HG02884 (cell line): ENCODE data around the gene FCHSD2.
"Not testable (repeated sequence)": the region's sequence is repeated elsewhere in the genome, so short reads cannot be mapped to it uniquely, and the experiment has no call there.

Experiments used
- ATAC-seq: cut with Tn5 transposase; IDR thresholded peaks from one replicate; pipeline ENCODE4 v1.9.1; 2021; ENCODE audit warnings: mild to moderate bottlenecking, moderate library complexity; ENCODE audit not compliant: unreplicated experiment

FCHSD2 gene

DNA sequence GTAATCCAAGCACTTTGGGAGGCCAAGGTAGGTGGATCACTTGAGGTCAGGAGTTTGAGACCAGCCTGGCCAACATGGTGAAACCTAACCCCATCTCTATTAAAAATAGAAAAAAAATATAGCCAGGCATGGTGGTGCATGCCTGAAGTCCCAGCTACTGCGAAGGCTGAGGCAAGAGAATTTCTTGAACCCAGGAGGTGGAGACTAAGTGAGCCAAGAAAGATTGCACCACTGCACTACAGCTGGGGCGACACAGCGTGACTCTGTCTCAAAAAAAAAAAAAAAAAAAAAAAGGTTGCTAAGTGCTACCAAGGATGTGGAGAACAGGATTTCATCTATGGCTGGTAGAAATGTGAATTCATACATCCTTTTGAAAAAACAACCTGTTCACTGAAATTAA lies 291.3 kb downstream of the FCHSD2 start:
- ATAC-seq, result no peak

GRCh38 chr11:72848846-72849466 lies 293.2 kb downstream of the FCHSD2 start:
- no peak for ATAC-seq

DNA sequence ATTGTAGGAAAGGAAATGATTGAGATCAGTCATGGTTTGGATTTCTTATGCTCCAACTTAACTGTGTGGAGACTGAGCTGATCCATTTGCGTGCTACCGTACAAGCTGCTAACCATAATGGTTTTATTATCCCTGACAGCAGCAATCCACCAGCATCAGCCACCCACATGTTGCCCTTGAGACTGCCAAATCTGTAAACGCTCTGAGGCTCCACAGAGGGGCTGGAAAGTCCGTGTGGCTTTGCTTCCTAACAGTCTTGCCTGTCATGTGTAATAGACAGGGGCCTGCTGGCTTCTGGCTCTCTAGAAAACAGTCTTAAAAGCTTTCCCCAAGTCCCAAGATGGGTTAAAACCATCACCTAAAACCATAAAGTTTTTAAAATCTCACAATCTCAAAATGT lies 297.8 kb downstream of the FCHSD2 start:
- ATAC-seq, result no peak

- ATAC-seq, result no peak
Measured at GRCh38 chr11:72842653-72843330, 299.3 kb downstream of the FCHSD2 start.

DNA sequence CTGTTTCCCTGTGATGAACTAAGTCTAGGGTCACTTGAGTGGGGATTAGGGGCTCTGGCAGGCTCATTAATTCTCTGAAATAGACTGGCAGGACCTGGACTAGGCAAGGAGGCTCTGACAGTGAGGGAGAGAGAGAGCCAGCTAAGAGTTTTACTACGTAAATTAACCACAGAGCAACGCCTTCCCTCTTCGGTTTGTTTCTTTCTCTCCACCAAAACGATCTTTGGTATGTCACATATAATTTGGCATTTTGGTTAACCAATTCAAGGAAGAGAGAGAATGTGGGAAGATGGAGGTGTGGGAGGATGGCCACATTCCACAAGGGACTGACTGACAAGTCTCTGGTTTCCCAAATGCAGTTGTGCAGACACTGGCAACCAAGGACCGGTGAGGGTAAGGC lies 300.0 kb downstream of the FCHSD2 start:
- no peak for ATAC-seq

- ATAC-seq, result no peak
Measured at GRCh38 chr11:72841397-72841796, 300.7 kb downstream of the FCHSD2 start.

- ATAC-seq, result no peak
Measured at GRCh38 chr11:72840780-72841179, 301.3 kb downstream of the FCHSD2 start.

DNA sequence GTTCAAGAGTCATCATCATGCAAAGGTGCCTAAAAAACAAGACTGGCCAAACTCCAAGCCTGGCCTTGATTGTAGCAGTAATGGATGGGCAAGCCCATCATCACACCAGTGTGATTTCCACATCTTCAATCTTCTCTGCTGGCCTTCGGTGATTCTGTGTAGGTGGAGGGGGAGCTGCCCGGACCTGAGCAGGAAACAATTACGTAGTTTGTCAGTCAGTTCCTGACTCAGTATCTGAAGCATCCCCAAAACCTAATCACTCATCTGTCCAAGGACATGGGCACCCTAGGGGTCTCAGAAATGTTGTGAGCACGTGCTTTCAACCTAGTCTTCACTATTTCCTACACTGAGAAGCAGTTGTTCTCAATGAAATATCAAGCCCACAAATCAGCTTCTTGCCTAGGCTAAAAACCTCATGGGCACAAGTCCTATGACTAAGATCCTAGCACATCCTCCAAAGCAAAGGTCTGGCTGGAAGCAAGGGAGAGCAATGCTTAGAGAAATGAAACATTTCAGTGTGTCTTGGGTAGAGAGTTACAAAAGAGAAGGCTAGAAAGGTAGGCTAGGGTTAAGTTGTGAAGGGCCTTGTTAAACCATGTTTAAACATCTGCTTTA lies 303.3 kb downstream of the FCHSD2 start:
- no peak for ATAC-seq

DNA sequence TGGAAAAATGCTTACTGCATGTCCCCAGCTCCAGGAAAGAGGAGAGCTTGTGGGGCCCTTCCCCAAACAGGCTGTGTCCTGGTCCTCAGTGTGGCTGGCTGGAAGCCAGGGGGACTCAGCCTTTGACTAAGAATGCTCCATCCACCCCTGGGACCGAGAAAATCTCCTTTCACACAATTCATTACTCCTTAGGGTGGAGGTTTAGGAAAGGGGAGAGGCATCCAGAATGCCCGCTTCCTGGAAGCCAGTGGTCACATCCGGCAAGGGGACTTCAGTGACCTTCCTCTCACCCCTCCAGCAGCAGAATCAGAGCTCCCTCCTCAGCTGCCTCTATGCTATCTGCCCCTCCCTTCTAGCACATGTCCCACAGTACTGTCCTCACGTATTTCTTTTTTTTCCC lies 306.0 kb downstream of the FCHSD2 start:
- no peak for ATAC-seq

GRCh38 chr11:72834905-72835304 lies 307.2 kb downstream of the FCHSD2 start:
- ATAC-seq, result no peak

- ATAC-seq, result no peak
Measured at GRCh38 chr11:72833811-72834493, 308.2 kb downstream of the FCHSD2 start.

DNA sequence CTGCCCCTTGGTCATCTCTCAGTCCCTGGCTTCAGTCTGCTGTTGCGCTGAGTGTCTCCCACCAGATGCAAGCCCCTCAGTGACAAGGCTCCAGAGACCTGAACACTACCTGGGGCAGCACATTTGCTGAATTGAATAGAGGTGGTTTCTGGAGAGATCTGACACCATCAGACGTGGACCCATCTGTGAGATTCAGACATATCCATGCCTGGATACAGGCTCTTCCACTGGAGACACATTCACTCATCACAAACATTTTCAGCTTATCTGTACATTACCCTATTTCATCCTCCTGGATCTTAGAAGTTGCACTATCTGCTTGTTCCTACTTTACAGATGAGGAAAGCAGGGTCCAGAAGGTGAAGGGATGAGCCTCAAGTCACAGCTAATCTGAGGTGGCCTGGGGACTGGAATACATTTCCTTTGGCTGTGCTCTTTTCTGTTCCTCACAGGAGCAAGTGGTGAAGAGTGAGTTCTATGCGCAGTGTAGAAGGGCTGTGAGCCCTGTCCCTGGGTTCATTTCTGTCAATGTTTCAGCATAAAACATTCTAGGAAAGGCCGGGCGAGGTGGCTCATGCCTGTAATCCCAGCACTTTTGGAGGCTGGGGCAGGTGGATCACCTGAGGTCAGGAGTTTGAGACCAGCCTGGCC lies 308.9 kb downstream of the FCHSD2 start:
- no peak for ATAC-seq

DNA sequence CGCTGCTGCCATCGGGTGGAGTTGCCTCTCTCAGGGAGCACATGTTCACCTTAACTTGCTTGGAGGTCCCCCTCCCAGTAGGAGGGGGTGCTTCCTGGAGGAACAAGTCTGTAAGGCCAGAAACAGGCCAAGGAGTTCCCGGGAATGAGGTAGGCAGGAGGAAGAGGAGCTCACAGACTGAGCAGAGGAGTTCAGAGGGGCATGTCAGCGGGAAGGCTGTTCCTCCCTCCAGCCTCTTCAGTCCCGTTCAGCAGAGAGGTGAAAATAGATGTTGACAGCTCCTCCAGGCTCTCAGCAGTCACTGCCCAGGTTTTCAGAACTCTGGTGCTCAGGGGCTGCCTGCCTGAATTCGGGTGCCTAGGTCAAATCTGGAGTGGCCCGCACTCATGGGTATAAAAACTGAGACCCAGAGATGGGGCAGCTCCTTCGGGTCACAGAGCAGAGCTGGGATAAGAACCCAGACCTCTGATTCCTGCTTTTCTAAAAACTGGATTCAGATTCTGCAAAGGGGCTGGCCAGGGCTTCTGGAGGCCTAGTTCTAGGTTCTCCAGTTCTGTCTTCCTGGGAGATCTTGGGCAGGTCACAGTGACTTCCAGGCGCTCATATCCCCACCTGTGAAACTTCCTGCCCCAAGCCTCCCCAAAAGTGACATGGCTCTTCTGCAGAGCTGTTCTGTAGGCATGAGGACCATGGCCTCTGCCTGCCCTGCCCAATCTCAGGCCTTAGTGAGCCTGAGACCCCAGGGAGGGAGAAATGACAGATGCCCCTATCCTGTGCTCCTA lies 309.6 kb downstream of the FCHSD2 start:
- no peak for ATAC-seq

GRCh38 chr11:72831521-72832300 lies 310.4 kb downstream of the FCHSD2 start:
- ATAC-seq, result no peak

DNA sequence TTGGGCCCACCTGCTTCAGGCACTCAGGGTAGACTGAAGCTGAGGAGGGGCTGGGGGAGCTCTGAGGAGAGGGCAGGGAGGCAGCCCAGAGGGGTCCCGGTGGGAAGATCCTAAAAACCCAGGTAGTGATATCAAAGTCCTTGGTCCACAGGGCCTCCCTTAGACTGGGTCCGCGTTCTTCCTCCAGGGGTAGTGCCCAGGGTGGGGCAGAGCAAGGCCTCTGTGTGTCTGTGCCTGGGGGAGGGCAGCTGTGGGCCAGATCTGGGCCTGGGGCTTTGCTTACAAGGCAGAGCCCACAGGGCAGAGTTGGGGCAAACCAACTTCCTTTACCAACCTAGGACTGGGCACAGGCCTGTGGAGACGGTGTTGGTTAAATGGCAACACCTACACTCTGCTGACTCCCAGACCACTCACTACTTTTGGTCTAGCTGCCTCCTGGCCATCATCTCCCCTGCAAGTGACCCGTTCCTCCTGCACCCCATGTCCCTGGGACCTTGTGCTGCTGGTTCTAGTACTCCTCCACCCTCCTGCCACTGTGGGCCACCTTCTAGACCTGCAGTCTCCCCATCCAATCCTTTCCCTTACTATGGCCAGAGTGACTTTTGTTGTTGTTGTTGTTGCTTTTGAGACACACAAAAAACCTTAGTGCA lies 312.1 kb downstream of the FCHSD2 start:
- no peak for ATAC-seq

GRCh38 chr11:72829178-72829577 lies 312.9 kb downstream of the FCHSD2 start:
- no peak for ATAC-seq

GRCh38 chr11:72828692-72829101 lies 313.4 kb downstream of the FCHSD2 start:
- no peak for ATAC-seq

DNA sequence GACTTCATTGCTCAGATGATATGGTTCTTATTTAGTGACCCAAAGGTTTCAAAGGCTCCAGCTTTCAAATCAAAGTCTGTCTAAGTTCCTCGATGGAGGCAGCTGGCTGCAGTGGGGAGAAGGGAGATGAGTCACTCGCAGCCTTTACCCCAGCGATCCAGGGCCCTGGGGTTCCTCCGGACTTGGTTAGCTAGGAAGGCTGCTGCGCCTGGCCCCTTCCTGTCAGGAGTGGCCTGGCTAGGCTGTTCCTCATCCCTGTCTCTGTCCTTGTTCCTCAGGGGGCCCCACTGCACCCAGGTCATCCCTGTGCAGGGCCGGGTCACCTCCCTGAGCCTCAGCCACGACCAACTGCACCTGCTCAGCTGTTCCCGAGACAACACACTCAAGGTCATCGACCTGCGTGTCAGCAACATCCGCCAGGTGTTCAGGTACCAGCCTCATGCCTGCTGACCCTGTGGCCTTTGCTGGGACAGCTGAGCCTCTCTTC lies 314.0 kb downstream of the FCHSD2 start:
- ATAC-seq, result no peak

DNA sequence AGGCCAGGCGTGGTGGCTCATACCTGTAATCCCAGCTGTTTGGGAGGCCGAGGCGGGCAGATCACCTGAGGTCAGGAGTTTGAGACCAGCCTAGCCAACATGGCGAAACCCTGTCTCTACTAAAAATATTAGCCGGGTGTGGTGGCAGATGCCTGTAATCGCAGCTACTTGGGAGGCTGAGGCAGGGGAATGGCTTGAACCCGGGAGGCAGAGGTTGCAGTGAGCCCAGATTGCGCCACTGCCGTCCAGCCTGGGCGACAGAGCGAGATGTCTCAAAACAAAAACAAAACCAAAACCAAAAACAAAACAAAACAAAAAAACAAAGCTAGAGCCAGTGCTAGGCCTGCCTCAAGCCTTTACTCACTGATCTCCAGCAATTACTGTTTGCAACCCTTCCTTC lies 314.5 kb downstream of the FCHSD2 start:
- not testable (repeated sequence) for ATAC-seq
